ENCODE measurements around the gene ZNF556.

- TF ChIP-seq CTCF (conservative IDR thresholded peaks at IDR 0.05; ENCODE audit: low read depth, low read length) (no peak), EZH2 (IDR thresholded peaks at IDR 0.05; ENCODE audit: borderline replicate concordance, low read depth, low read length, poor library complexity, severe bottlenecking) (no peak)
Observed at GRCh38 chr19:2847507-2847906, 19.6 kb upstream of the ZNF556 start.

All from A673 (cell line).